Memory B cell (primary cell): ENCODE results near the gene DCXR.
A peak's percentile ranks its signal among the peaks of the same experiment; 100 is the strongest.

Experiments used
- ATAC-seq: fragments of 150-1000 bp; cut with Tn5 transposase; 2 replicates; pipeline ENCODE4 v1.10.0; 2021; ENCODE audit warnings: low read depth, mild to moderate bottlenecking, moderate library complexity
- DNase-seq, 2 donors: peaks; one replicate each; pipeline ENCODE4 v3.0.0; 2022; ENCODE audit warnings: low spot score in 2 of 2
- H3K27ac Mint-ChIP-seq: one replicate; pipeline ENCODE4 v1.8.0; 2022; ENCODE audit warnings: mild to moderate bottlenecking, moderate library complexity, mixed read lengths
- H3K27me3 Mint-ChIP-seq: one replicate; pipeline ENCODE4 v1.8.0; 2022; ENCODE audit warnings: mixed read lengths
- H3K36me3 Mint-ChIP-seq: one replicate; pipeline ENCODE4 v1.8.0; 2022; ENCODE audit warnings: mild to moderate bottlenecking, mixed read lengths
- H3K4me1 Mint-ChIP-seq: one replicate; pipeline ENCODE4 v1.8.0; 2022; ENCODE audit warnings: mixed read lengths
- H3K4me3 Mint-ChIP-seq: one replicate; pipeline ENCODE4 v1.8.0; 2022; ENCODE audit warnings: mild to moderate bottlenecking, moderate library complexity, mixed read lengths
- H3K9me3 Mint-ChIP-seq: one replicate; pipeline ENCODE4 v1.8.0; 2022; ENCODE audit warnings: mixed read lengths

DCXR gene

GRCh38 chr17:82022310-82022980 lies 15.1 kb downstream of the DCXR start, which contains the start of gene CENPX:
Gene CENPX, minus strand, starts transcription at chr17:82022878. Its CDS starts 17 bp downstream, at chr17:82022861.
- H3K9me3 Mint-ChIP-seq: no peaks in the 10 kb centered on the region
- H3K27ac Mint-ChIP-seq: peak within 1 kb of the TSS; percentile 48
- H3K27me3 Mint-ChIP-seq: peaks cover 2% of the 10 kb centered on the region

GRCh38 chr17:82021900-82022309 lies 15.6 kb downstream of the DCXR start:
- peaks cover 2% of the 10 kb centered on the region for H3K27me3 Mint-ChIP-seq
- peak overlapping the region; percentile 74 for H3K4me3 Mint-ChIP-seq
- peaks cover 2% of the 10 kb centered on the region for H3K36me3 Mint-ChIP-seq
- H3K4me1 Mint-ChIP-seq: peaks cover 6% of the 10 kb centered on the region
- ATAC-seq (no peak), DNase-seq (no peak)
- no peaks in the 10 kb centered on the region for H3K9me3 Mint-ChIP-seq
- no peak overlapping the region for H3K27ac Mint-ChIP-seq

More at GRCh38 chr17:82022310-82022980, 15.1 kb downstream of the DCXR start, which contains the start of gene CENPX:
- peak within 1 kb of the TSS; percentile 74 for H3K4me3 Mint-ChIP-seq
- peak; percentile 7 for ATAC-seq
- peaks cover 6% of the 10 kb centered on the region for H3K4me1 Mint-ChIP-seq
- DNase-seq: peak in 1 of 2 donors; percentile 90
- peaks cover 2% of the 10 kb centered on the region for H3K36me3 Mint-ChIP-seq

GRCh38 chr17:82021107-82021899 lies 16.2 kb downstream of the DCXR start:
- no peak for ATAC-seq
- H3K27ac Mint-ChIP-seq: no peak overlapping the region

GRCh38 chr17:82020572-82021106 lies 16.9 kb downstream of the DCXR start:
- Mint-ChIP-seq H3K4me3 (no peak overlapping the region), H3K27me3 (peaks cover 2% of the 10 kb centered on the region), H3K4me1 (peaks cover 6% of the 10 kb centered on the region), H3K9me3 (no peaks in the 10 kb centered on the region), H3K27ac (no peak overlapping the region), H3K36me3 (peaks cover 2% of the 10 kb centered on the region)
- DNase-seq (no peak), ATAC-seq (no peak)

More at GRCh38 chr17:82021107-82021899, 16.2 kb downstream of the DCXR start:
- H3K9me3 Mint-ChIP-seq: no peaks in the 10 kb centered on the region
- no peak for DNase-seq
- H3K4me1 Mint-ChIP-seq: peaks cover 6% of the 10 kb centered on the region
- H3K4me3 Mint-ChIP-seq: peak overlapping the region; percentile 74
- peaks cover 2% of the 10 kb centered on the region for H3K27me3 Mint-ChIP-seq
- peaks cover 2% of the 10 kb centered on the region for H3K36me3 Mint-ChIP-seq

- DNase-seq (peak in 1 of 2 donors; percentile 58), ATAC-seq (no peak)
- no peaks in the 10 kb centered on the region for H3K36me3 Mint-ChIP-seq
- peaks cover 6% of the 10 kb centered on the region for H3K4me1 Mint-ChIP-seq
- no peaks in the 10 kb centered on the region for H3K27me3 Mint-ChIP-seq
- H3K27ac Mint-ChIP-seq: no peak overlapping the region
- no peak overlapping the region for H3K4me3 Mint-ChIP-seq
- no peaks in the 10 kb centered on the region for H3K9me3 Mint-ChIP-seq
These were observed 17.6 kb downstream of the DCXR start for GRCh38 chr17:82019690-82020571.

- H3K27me3 Mint-ChIP-seq: no peaks in the 10 kb centered on the region
- ATAC-seq: no peak
- H3K36me3 Mint-ChIP-seq: peaks cover under 1% of the 10 kb centered on the region
- no peaks in the 10 kb centered on the region for H3K9me3 Mint-ChIP-seq
- DNase-seq: no peak
- peaks cover 6% of the 10 kb centered on the region for H3K4me1 Mint-ChIP-seq
- no peak overlapping the region for H3K27ac Mint-ChIP-seq
- H3K4me3 Mint-ChIP-seq: no peak overlapping the region
These were observed 18.4 kb downstream of the DCXR start for GRCh38 chr17:82018989-82019689.

GRCh38 chr17:82018152-82018988 lies 19.1 kb downstream of the DCXR start:
- Mint-ChIP-seq H3K4me1 (peaks cover 6% of the 10 kb centered on the region), H3K4me3 (no peak overlapping the region), H3K9me3 (no peaks in the 10 kb centered on the region), H3K27me3 (no peaks in the 10 kb centered on the region), H3K27ac (no peak overlapping the region), H3K36me3 (peaks cover 4% of the 10 kb centered on the region)
- ATAC-seq (no peak), DNase-seq (no peak)

- Mint-ChIP-seq H3K4me1 (peaks cover 6% of the 10 kb centered on the region), H3K27me3 (no peaks in the 10 kb centered on the region), H3K9me3 (no peaks in the 10 kb centered on the region), H3K36me3 (peaks cover 4% of the 10 kb centered on the region), H3K27ac (no peak overlapping the region), H3K4me3 (no peak overlapping the region)
- ATAC-seq (no peak), DNase-seq (no peak)
These were observed 19.8 kb downstream of the DCXR start for GRCh38 chr17:82017612-82018151.

GRCh38 chr17:82016875-82017459 lies 20.5 kb downstream of the DCXR start:
- Mint-ChIP-seq H3K4me1 (peaks cover 6% of the 10 kb centered on the region), H3K4me3 (no peak overlapping the region), H3K9me3 (no peaks in the 10 kb centered on the region), H3K27ac (no peak overlapping the region), H3K36me3 (peaks cover 4% of the 10 kb centered on the region), H3K27me3 (no peaks in the 10 kb centered on the region)
- DNase-seq: no peak
- no peak for ATAC-seq

- Mint-ChIP-seq H3K27ac (no peak overlapping the region), H3K27me3 (no peaks in the 10 kb centered on the region), H3K36me3 (peaks cover 4% of the 10 kb centered on the region), H3K9me3 (no peaks in the 10 kb centered on the region), H3K4me3 (no peak overlapping the region), H3K4me1 (peaks cover 3% of the 10 kb centered on the region)
- DNase-seq (no peak), ATAC-seq (no peak)
These were observed 21.2 kb downstream of the DCXR start for GRCh38 chr17:82016061-82016874.

GRCh38 chr17:82015311-82015971 lies 22.1 kb downstream of the DCXR start:
- peaks cover 4% of the 10 kb centered on the region for H3K36me3 Mint-ChIP-seq
- H3K27me3 Mint-ChIP-seq: no peaks in the 10 kb centered on the region
- DNase-seq: no peak
- no peak overlapping the region for H3K27ac Mint-ChIP-seq
- H3K4me1 Mint-ChIP-seq: no peaks in the 10 kb centered on the region
- ATAC-seq: no peak
- no peak overlapping the region for H3K4me3 Mint-ChIP-seq
- no peaks in the 10 kb centered on the region for H3K9me3 Mint-ChIP-seq
